GM12864 (cell line): ENCODE measurements around the gene TIMM9.

ENCODE experiments used
- DNase-seq: peaks from one replicate; pipeline ENCODE4 v3.0.0-alpha.2; 2011; ENCODE audit warnings: low read depth
- H3K4me3 ChIP-seq: 2 replicates; pipeline ENCODE4 v1.5.1; 2011; ENCODE audit warnings: mild to moderate bottlenecking, low read depth, low read length, control low read depth
- TF ChIP-seq, protein P1 (sequence below): IDR thresholded peaks from 2 replicates; pipeline ENCODE4 v1.5.1; 2011; ENCODE audit warnings: low read depth, mild to moderate bottlenecking, moderate library complexity, low read length, control low read depth, inconsistent platforms; ENCODE audit errors: missing control alignments

The TIMM9 gene

DNA sequence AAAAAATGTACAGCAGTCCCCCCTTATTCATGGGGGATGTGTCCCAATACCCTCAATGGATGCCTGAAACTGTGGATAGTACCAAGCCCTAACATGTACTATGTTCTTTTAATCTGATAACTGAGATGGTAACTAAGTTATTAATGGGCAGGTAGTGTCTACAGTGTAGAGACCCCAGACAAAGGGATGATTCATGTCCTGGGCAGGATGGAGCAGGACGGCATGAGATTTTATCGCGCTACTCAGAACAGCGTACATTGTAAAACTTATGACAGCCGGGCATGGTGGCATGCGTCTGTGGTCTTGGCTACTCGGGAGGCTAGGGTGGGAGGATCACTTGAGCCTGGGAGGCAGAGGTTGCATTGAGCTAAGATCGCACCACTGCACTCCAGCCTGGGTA, 37.3 kb upstream of the TIMM9 start:
- no peak for DNase-seq
- H3K4me3 ChIP-seq: no peak overlapping the region
- TF ChIP-seq, protein P1, sequence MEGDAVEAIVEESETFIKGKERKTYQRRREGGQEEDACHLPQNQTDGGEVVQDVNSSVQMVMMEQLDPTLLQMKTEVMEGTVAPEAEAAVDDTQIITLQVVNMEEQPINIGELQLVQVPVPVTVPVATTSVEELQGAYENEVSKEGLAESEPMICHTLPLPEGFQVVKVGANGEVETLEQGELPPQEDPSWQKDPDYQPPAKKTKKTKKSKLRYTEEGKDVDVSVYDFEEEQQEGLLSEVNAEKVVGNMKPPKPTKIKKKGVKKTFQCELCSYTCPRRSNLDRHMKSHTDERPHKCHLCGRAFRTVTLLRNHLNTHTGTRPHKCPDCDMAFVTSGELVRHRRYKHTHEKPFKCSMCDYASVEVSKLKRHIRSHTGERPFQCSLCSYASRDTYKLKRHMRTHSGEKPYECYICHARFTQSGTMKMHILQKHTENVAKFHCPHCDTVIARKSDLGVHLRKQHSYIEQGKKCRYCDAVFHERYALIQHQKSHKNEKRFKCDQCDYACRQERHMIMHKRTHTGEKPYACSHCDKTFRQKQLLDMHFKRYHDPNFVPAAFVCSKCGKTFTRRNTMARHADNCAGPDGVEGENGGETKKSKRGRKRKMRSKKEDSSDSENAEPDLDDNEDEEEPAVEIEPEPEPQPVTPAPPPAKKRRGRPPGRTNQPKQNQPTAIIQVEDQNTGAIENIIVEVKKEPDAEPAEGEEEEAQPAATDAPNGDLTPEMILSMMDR: no peak

DNA sequence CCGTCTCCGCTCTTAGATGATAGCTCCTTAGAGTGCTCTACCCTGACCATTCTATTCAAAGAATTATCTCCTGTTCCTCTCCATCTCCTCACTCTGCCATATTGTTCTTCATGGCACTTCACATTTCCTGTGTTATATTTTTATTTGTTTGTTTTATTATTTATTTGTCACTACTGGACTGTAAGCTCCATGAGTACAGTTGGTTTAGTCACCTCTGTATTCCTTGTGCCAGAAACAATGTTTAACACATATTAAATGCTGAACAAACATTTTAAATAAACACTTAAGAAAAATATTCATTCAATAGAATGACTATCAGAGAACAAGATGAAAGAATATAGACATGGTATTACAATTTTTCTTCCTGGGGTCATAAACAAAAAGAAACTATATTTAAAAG, 35.8 kb upstream of the TIMM9 start:
- no peak for DNase-seq
- TF ChIP-seq, protein P1: no peak
- no peak overlapping the region for H3K4me3 ChIP-seq

DNA sequence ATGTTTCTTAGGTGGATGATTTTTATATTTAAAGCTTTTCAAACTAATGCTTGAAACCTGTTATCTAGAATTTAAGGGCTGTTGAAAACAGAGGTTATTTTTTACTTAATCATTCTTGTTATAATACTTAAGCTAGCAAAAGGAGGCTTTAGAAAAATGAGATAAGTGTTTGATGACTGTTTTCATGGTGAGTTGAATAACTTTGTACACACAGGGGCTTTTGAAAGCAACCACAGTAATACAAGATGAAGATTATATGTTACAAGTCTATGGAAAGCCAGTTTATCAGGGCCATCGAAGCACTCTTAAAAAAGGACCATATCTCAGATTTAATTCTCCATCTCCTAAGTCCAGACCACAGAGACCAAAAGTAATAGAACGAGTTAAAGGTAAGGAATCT, 33.4 kb upstream of the TIMM9 start:
- TF ChIP-seq, protein P1: no peak
- no peak for DNase-seq
- H3K4me3 ChIP-seq: no peak overlapping the region

DNA sequence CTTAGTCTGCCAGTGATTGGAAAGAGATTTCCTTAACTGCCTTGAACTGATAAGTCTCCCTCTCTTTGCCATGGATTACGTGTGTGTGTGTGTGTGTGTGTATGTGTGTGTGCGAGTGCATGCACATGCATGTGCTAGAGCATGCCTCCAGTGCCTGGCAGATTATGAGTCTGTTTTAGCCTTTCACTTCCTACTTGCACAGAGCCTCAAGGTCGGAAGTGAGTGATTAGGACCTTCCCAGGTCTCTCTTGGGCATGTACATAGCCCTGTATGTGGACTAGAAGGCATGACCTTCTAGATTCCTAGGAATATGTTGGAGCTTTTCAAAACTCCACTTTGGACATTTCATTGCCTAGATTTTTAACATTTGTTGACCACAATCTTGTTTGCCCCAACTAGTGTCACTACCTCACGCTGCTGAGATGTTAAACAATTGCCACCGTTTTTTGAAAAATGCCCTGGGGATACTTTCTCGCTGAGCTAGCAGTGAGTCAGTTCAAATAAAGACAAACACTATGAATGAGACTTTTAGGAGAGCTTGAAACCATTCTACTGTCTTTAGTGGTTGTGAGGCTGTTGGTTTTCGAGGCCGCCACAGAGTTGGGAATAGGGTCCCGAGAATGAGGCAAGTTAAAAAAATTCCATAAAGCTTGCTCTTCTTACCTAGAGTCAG, 28.4 kb upstream of the TIMM9 start:
- no peak for DNase-seq
- TF ChIP-seq, protein P1: no peak
- H3K4me3 ChIP-seq: no peak overlapping the region

DNA sequence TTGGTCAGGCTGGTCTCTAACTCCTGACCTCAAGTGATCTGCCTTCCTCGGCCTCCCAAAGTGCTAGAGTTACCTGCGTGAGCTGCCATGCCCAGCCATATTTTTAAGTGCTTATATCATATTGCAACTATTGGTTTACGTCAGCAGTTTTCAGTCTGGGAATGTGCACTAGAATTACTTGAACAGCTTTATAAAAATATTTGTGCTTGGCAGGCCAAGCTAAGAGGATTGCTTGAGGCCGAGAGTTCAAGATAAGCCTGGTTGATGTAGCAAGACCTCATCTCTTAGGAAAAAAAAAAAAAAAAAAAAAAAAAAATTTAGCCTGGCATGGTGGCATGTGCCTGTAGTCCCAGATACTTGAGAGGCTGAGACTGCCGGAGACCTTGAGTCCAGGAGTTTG, 17.3 kb upstream of the TIMM9 start:
- TF ChIP-seq, protein P1: no peak
- no peak for DNase-seq

DNA sequence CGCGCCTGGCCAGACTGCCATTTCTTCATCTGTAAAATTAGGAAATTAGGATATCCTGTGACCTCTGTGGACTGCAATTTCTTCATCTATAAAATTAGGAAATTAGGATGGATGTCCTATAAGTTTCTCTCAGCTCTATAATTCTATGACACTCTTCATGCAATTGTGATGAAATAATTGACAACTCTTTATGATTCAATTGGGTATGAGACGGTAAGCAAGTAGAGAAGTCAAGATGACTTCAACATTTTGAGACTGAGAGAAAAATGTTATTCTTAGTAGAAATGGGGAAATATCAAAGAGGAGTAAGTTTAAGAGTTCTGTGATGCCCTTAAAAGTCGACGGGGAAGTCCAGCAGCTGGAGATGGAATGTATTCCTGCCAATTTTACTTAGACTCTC, 12.1 kb upstream of the TIMM9 start:
- no peak for DNase-seq
- TF ChIP-seq, protein P1: no peak
- H3K4me3 ChIP-seq: no peak overlapping the region

More for the DNA sequence above, 17.3 kb upstream of the TIMM9 start:
- H3K4me3 ChIP-seq: no peak overlapping the region

DNA sequence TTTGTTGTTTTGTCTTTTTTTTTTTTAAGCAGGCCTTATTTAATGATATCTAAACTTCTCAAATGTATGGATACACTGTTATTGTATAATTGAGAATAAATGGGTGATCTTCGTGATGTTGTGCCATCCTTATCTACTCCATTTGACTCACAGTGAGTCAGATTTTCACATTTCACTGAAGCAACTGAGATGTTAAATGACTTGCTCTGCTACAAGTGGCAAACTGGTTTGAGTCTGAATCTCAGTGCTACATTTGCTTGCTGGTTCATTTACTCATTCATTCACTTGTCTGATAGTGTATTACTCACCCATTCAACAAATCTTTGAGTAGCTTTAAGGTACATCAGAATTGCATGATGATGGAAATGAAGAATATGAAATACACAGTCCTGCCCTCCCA, 2.8 kb upstream of the TIMM9 start:
- H3K4me3 ChIP-seq: no peak overlapping the region
- peak; percentile 4 for DNase-seq
- TF ChIP-seq, protein P1: no peak
